Esophagus squamous epithelium (tissue), 4 donors: ENCODE data around the gene PCDHGA12.

Experiments used
- CTCF ChIP-seq, 6 experiments: fragments of 450-650 bp in 4 of 6; fragments of 200-600 bp in 2 of 6; sonication (generic) in 2 of 6; IDR thresholded peaks; one replicate each; pipeline ENCODE4 v1.5.1; 2016 to 2019; ENCODE audit warnings: antibody characterized with exemption in 6 of 6, mild to moderate bottlenecking in 4 of 6, moderate library complexity in 4 of 6
- POLR2A ChIP-seq, 4 donors: fragments of 450-650 bp; IDR thresholded peaks; one replicate each; pipeline ENCODE4 v1.6.1; 2017; ENCODE audit warnings: antibody characterized with exemption in 4 of 4, mild to moderate bottlenecking in 4 of 4, moderate library complexity in 3 of 4

- TF ChIP-seq CTCF (IDR thresholded peaks at IDR 0.05) (no peak), POLR2A (IDR thresholded peaks at IDR 0.05) (no peak)
Measured at GRCh38 chr5:141392429-141393198, 37.7 kb upstream of the PCDHGA12 start, which contains the start of gene PCDHGA8.
